Heart left ventricle (tissue), 13 donors: Measurements from ENCODE around the gene C2CD2.

ENCODE experiments used
- POLR2A ChIP-seq, 2 donors: fragments of 450-650 bp; IDR thresholded peaks; one replicate each; pipeline ENCODE4 v1.6.1; 2017; ENCODE audit warnings: antibody characterized with exemption in 2 of 2, mild to moderate bottlenecking in 2 of 2, moderate library complexity in 2 of 2
- TF ChIP-seq, protein P1 (sequence below), 12 donors: fragments of 200-600 bp; sonication (generic) in 4 of 12; IDR thresholded peaks; one replicate each; pipeline versions ENCODE4 v1.5.0 to v1.8.0; 2018 to 2022; ENCODE audit warnings: antibody characterized with exemption in 12 of 12, mild to moderate bottlenecking in 5 of 12
- donor health status: ischemic (EF 13 %, LVEDD 7.1; RV severe dilation, severe dysfunction).
- donor health status: DM: no; HTN: yes; CAD: no.
- donor health status: DM: no; HTN: no; CAD: no.
- donor health status: ischemic (EF 25% LVEDD 6.9; RV normal size, moderate dysfunction).
- donor health status: ischemic (EF 25% LVEDD 5.7; RV mildly dilated, moderate dysfunction).
- donor health status: ischemic (EF 35%, LVEDD 5.7; RV mildly dilated, moderate dysfunction).
- donor health status: nonischemic (EF 11% LVEDD 7.7; RV severe dilation, severe dysfunction).
- donor health status: DM: yes; HTN: yes; CAD: no.
- donor health status: PGD.
- donor health status: ischemic (EF 29% LVEDD 5.4; RV normal size, mild dysfunction).
- donor health status: nonischemic (EF 23%, LVEDD 6.1; RV moderate dilation, normal function).

DNA sequence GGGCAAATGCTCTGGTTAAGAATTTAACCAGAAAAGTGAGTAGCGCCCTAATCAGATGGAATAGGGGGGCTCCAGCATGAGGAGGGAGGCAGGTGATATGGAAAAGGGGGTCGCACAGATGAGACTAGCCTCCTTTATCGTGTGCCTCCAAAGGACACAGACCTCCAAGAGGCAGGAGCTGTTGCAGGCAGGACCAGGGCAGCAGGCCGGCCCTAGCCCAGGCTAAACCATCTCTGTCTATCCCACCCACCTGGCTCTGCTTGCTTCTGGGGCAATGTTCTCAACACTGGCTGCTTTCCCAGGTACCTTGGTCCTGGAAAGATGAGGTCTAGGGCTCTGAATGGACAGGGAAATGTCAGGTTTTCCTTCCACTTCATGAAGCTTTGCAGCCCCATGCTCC is 36.3 kb downstream of the C2CD2 start:
- TF ChIP-seq, protein P1, sequence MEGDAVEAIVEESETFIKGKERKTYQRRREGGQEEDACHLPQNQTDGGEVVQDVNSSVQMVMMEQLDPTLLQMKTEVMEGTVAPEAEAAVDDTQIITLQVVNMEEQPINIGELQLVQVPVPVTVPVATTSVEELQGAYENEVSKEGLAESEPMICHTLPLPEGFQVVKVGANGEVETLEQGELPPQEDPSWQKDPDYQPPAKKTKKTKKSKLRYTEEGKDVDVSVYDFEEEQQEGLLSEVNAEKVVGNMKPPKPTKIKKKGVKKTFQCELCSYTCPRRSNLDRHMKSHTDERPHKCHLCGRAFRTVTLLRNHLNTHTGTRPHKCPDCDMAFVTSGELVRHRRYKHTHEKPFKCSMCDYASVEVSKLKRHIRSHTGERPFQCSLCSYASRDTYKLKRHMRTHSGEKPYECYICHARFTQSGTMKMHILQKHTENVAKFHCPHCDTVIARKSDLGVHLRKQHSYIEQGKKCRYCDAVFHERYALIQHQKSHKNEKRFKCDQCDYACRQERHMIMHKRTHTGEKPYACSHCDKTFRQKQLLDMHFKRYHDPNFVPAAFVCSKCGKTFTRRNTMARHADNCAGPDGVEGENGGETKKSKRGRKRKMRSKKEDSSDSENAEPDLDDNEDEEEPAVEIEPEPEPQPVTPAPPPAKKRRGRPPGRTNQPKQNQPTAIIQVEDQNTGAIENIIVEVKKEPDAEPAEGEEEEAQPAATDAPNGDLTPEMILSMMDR (IDR thresholded peaks at IDR 0.05): no peak
- TF ChIP-seq POLR2A (IDR thresholded peaks at IDR 0.05): no peak
